22Rv1 (cell line): ENCODE measurements around the gene RWDD3.

Experiments used
- ZFX ChIP-seq: fragments of 450-650 bp; IDR thresholded peaks from 2 replicates; pipeline ENCODE4 v1.6.1; 2017; ENCODE audit warnings: antibody characterized with exemption, borderline replicate concordance
- TF ChIP-seq, protein P1 (sequence below): fragments of 450-650 bp; IDR thresholded peaks from 2 replicates; pipeline ENCODE4 v1.5.1; 2017; ENCODE audit warnings: mild to moderate bottlenecking

DNA sequence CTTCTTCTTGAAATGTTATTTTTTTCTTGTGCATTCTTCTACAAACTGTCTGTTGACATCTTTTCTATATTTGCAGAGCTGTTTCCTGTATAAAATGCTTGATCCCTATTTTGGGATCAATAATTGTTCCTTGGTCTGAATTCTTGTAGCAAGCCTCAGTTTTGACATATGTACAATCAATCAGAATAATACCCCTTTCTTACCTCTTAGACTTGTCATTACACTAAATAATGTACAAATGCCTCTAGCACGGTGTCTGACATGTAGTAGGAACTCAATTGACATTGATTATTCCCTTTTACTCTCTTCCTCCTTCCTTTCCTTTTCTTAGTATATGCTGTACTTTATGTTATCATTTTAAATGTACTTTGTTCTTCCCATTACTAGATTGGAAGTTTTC, 25.2 kb downstream of the RWDD3 start:
- TF ChIP-seq, protein P1, sequence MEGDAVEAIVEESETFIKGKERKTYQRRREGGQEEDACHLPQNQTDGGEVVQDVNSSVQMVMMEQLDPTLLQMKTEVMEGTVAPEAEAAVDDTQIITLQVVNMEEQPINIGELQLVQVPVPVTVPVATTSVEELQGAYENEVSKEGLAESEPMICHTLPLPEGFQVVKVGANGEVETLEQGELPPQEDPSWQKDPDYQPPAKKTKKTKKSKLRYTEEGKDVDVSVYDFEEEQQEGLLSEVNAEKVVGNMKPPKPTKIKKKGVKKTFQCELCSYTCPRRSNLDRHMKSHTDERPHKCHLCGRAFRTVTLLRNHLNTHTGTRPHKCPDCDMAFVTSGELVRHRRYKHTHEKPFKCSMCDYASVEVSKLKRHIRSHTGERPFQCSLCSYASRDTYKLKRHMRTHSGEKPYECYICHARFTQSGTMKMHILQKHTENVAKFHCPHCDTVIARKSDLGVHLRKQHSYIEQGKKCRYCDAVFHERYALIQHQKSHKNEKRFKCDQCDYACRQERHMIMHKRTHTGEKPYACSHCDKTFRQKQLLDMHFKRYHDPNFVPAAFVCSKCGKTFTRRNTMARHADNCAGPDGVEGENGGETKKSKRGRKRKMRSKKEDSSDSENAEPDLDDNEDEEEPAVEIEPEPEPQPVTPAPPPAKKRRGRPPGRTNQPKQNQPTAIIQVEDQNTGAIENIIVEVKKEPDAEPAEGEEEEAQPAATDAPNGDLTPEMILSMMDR, result no peak
- TF ChIP-seq ZFX, result no peak
